Karpas-422 (cell line): ENCODE data around the gene PSAPL1. TPM values are rescaled to one million over a fixed set of nuclear protein-coding genes. Genes with fewer than 3 reads are reported as not detected.

Source experiments
- DNase-seq: peaks from one replicate; pipeline ENCODE4 v3.0.0-alpha.2; 2015
- H2AFZ ChIP-seq: fragments of 200-600 bp; sonication (generic); 2 replicates; pipeline ENCODE4 v1.6.1; 2014; ENCODE audit warnings: antibody characterized with exemption, low read length, mixed read lengths
- H3K27ac ChIP-seq: fragments of 200-600 bp; sonication (generic); 2 replicates; pipeline ENCODE4 v1.5.1; 2014; ENCODE audit warnings: mild to moderate bottlenecking, low read length, moderate library complexity
- H3K27me3 ChIP-seq: fragments of 200-600 bp; sonication (generic); 2 replicates; pipeline ENCODE4 v1.6.1; 2014; ENCODE audit warnings: low read length, mixed read lengths
- H3K36me3 ChIP-seq: fragments of 200-600 bp; sonication (generic); 2 replicates; pipeline ENCODE4 v1.6.1; 2014; ENCODE audit warnings: low read length, mixed read lengths; ENCODE audit not compliant: insufficient read depth
- H3K4me1 ChIP-seq: fragments of 200-600 bp; sonication (generic); 2 replicates; pipeline ENCODE4 v1.6.1; 2014; ENCODE audit warnings: mild to moderate bottlenecking, low read length, mixed read lengths
- H3K4me2 ChIP-seq: fragments of 200-600 bp; sonication (generic); 2 replicates; pipeline ENCODE4 v1.6.1; 2014; ENCODE audit warnings: low read length, low read depth, mild to moderate bottlenecking; ENCODE audit not compliant: poor library complexity, severe bottlenecking
- H3K4me3 ChIP-seq: fragments of 200-600 bp; sonication (generic); 2 replicates; pipeline ENCODE4 v1.5.1; 2014; ENCODE audit warnings: mild to moderate bottlenecking, antibody characterized with exemption, low read length, mixed read lengths
- H3K79me2 ChIP-seq: fragments of 200-600 bp; sonication (generic); 2 replicates; pipeline ENCODE4 v1.6.1; 2014; ENCODE audit warnings: mild to moderate bottlenecking, low read length, mixed read lengths
- H3K9ac ChIP-seq: fragments of 200-600 bp; sonication (generic); 2 replicates; pipeline ENCODE4 v1.6.0; 2014; ENCODE audit warnings: low read length
- H3K9me2 ChIP-seq: fragments of 200-600 bp; sonication (generic), shearing (Covaris generic); replicated peaks from 2 replicates; pipeline ENCODE4 v1.6.0; 2014; ENCODE audit warnings: mild to moderate bottlenecking, low read length, moderate library complexity; ENCODE audit not compliant: insufficient read depth
- H3K9me3 ChIP-seq: fragments of 300-700, 200-600 bp; sonication (generic); 2 replicates; pipeline ENCODE4 v1.6.1; 2014; ENCODE audit warnings: low read length, mixed read lengths
- H4K20me1 ChIP-seq: fragments of 200-600 bp; sonication (generic); 2 replicates; pipeline ENCODE4 v1.6.1; 2014; ENCODE audit warnings: mild to moderate bottlenecking, antibody characterized with exemption, low read length, low read depth; ENCODE audit not compliant: insufficient read depth
- total RNA-seq: library from RNA; depleted of rRNA; stranded (reverse); fragments of >200 nt; shearing (Covaris generic); gene quantifications from 2 replicates; pipeline ENCODE4 v1.2.3, GENCODE V29; 2014; ENCODE audit warnings: low replicate concordance

PSAPL1 gene
- total RNA-seq, 1 experiment from 2014 or later = not detected

- no peak overlapping the region for H3K4me3 ChIP-seq
- no peak overlapping the region for H3K9ac ChIP-seq
Observed at GRCh38 chr4:7390906-7391636, 43.7 kb downstream of the PSAPL1 start.

GRCh38 chr4:7390336-7390735 lies 44.4 kb downstream of the PSAPL1 start:
- Histone ChIP-seq H2AFZ (no peak overlapping the region), H3K4me2 (no peak overlapping the region), H3K36me3 (no peaks in the 10 kb centered on the region), H3K27me3 (no peaks in the 10 kb centered on the region), H3K4me3 (no peak overlapping the region), H3K9me3 (no peaks in the 10 kb centered on the region), H3K9ac (no peak overlapping the region), H3K4me1 (no peaks in the 10 kb centered on the region), H3K27ac (no peak overlapping the region), H4K20me1 (no peaks in the 10 kb centered on the region), H3K79me2 (no peaks in the 10 kb centered on the region), H3K9me2 (no peaks in the 10 kb centered on the region)
- no peak for DNase-seq

More at GRCh38 chr4:7390906-7391636, 43.7 kb downstream of the PSAPL1 start:
- Histone ChIP-seq H2AFZ (no peak overlapping the region), H3K9me2 (no peaks in the 10 kb centered on the region), H3K9me3 (no peaks in the 10 kb centered on the region), H3K36me3 (no peaks in the 10 kb centered on the region), H3K4me1 (no peaks in the 10 kb centered on the region), H3K4me2 (no peak overlapping the region), H4K20me1 (no peaks in the 10 kb centered on the region), H3K27me3 (no peaks in the 10 kb centered on the region), H3K27ac (no peak overlapping the region), H3K79me2 (no peaks in the 10 kb centered on the region)
- no peak for DNase-seq

GRCh38 chr4:7389719-7390118 lies 45.0 kb downstream of the PSAPL1 start:
- DNase-seq = no peak
- Histone ChIP-seq H3K36me3 (no peaks in the 10 kb centered on the region), H4K20me1 (no peaks in the 10 kb centered on the region)

GRCh38 chr4:7389101-7389701 lies 45.5 kb downstream of the PSAPL1 start:
- Histone ChIP-seq H3K9me2 (no peaks in the 10 kb centered on the region), H3K27ac (no peak overlapping the region), H3K79me2 (no peaks in the 10 kb centered on the region), H4K20me1 (no peaks in the 10 kb centered on the region), H3K9me3 (no peaks in the 10 kb centered on the region), H3K36me3 (no peaks in the 10 kb centered on the region), H3K4me3 (no peak overlapping the region), H2AFZ (no peak overlapping the region), H3K9ac (no peak overlapping the region), H3K4me1 (no peaks in the 10 kb centered on the region), H3K4me2 (no peak overlapping the region), H3K27me3 (no peaks in the 10 kb centered on the region)
- DNase-seq = no peak

More at GRCh38 chr4:7389719-7390118, 45.0 kb downstream of the PSAPL1 start:
- Histone ChIP-seq H3K9me3 (no peaks in the 10 kb centered on the region), H3K4me3 (no peak overlapping the region), H3K9ac (no peak overlapping the region), H2AFZ (no peak overlapping the region), H3K4me2 (no peak overlapping the region), H3K79me2 (no peaks in the 10 kb centered on the region), H3K27me3 (no peaks in the 10 kb centered on the region), H3K4me1 (no peaks in the 10 kb centered on the region), H3K9me2 (no peaks in the 10 kb centered on the region), H3K27ac (no peak overlapping the region)

- Histone ChIP-seq H3K9me3 (no peaks in the 10 kb centered on the region), H4K20me1 (no peaks in the 10 kb centered on the region), H3K4me3 (no peak overlapping the region), H3K9me2 (no peaks in the 10 kb centered on the region), H3K4me2 (no peak overlapping the region), H3K4me1 (no peaks in the 10 kb centered on the region), H3K9ac (no peak overlapping the region), H2AFZ (no peak overlapping the region), H3K27ac (no peak overlapping the region), H3K36me3 (no peaks in the 10 kb centered on the region), H3K79me2 (no peaks in the 10 kb centered on the region), H3K27me3 (no peaks in the 10 kb centered on the region)
- no peak for DNase-seq
Observed at GRCh38 chr4:7388627-7389026, 46.1 kb downstream of the PSAPL1 start.

GRCh38 chr4:7387925-7388324 lies 46.8 kb downstream of the PSAPL1 start:
- Histone ChIP-seq H3K4me2 (no peak overlapping the region), H3K79me2 (no peaks in the 10 kb centered on the region), H2AFZ (no peak overlapping the region), H3K4me3 (no peak overlapping the region), H3K27me3 (no peaks in the 10 kb centered on the region), H3K9me2 (no peaks in the 10 kb centered on the region), H3K27ac (no peak overlapping the region), H4K20me1 (no peaks in the 10 kb centered on the region), H3K4me1 (no peaks in the 10 kb centered on the region), H3K9me3 (no peaks in the 10 kb centered on the region), H3K9ac (no peak overlapping the region), H3K36me3 (no peaks in the 10 kb centered on the region)
- no peak for DNase-seq

- Histone ChIP-seq H3K4me2 (no peak overlapping the region), H3K9me2 (no peaks in the 10 kb centered on the region), H3K79me2 (no peaks in the 10 kb centered on the region), H3K27me3 (no peaks in the 10 kb centered on the region), H2AFZ (no peak overlapping the region), H3K9me3 (no peaks in the 10 kb centered on the region), H3K27ac (no peak overlapping the region), H4K20me1 (no peaks in the 10 kb centered on the region), H3K36me3 (no peaks in the 10 kb centered on the region), H3K4me3 (no peak overlapping the region), H3K4me1 (no peaks in the 10 kb centered on the region), H3K9ac (no peak overlapping the region)
- DNase-seq = no peak
Observed at GRCh38 chr4:7384929-7385890, 49.5 kb downstream of the PSAPL1 start.
